ENCODE data around the gene NUAK2. TPM values are rescaled to one million over a fixed set of nuclear protein-coding genes. Genes with fewer than 3 reads are reported as not detected.
"Not testable (repeated sequence)": the region's sequence is repeated elsewhere in the genome, so short reads cannot be mapped to it uniquely, and the experiment has no call there.

NUAK2 gene
- total RNA-seq, 2 experiments from 2014 or later: 1.7 to 2.0 TPM

- peaks cover 5% of the 10 kb centered on the region for H3K36me3 Mint-ChIP-seq
- no peaks in the 10 kb centered on the region for H3K27me3 Mint-ChIP-seq
- DNase-seq: no peak
- no peak overlapping the region for H3K4me3 Mint-ChIP-seq
- H3K4me1 Mint-ChIP-seq: peaks cover 53% of the 10 kb centered on the region
- no peak overlapping the region for H3K27ac Mint-ChIP-seq
- H3K9me3 Mint-ChIP-seq: no peaks in the 10 kb centered on the region
These were observed 23.2 kb downstream of the NUAK2 start for GRCh38 chr1:205298191-205298994.

- H3K36me3 Mint-ChIP-seq, H3K27ac Mint-ChIP-seq, H3K9me3 Mint-ChIP-seq, H3K4me3 Mint-ChIP-seq, H3K27me3 Mint-ChIP-seq, DNase-seq: not testable (repeated sequence)
- H3K4me1 Mint-ChIP-seq: peaks cover 55% of the 10 kb centered on the region
These were observed 23.9 kb downstream of the NUAK2 start for GRCh38 chr1:205297546-205298177.

GRCh38 chr1:205296154-205296553, 25.4 kb downstream of the NUAK2 start:
- no peak for DNase-seq
- peaks cover 5% of the 10 kb centered on the region for H3K36me3 Mint-ChIP-seq
- no peaks in the 10 kb centered on the region for H3K27me3 Mint-ChIP-seq
- H3K4me3 Mint-ChIP-seq: no peak overlapping the region
- H3K27ac Mint-ChIP-seq: no peak overlapping the region
- H3K9me3 Mint-ChIP-seq: no peaks in the 10 kb centered on the region
- peaks cover 54% of the 10 kb centered on the region for H3K4me1 Mint-ChIP-seq

GRCh38 chr1:205294934-205295333, 26.6 kb downstream of the NUAK2 start:
- H3K4me3 Mint-ChIP-seq: no peak overlapping the region
- H3K27me3 Mint-ChIP-seq: no peaks in the 10 kb centered on the region
- H3K36me3 Mint-ChIP-seq: no peaks in the 10 kb centered on the region

GRCh38 chr1:205294175-205294917, 27.2 kb downstream of the NUAK2 start:
- no peak overlapping the region for H3K27ac Mint-ChIP-seq
- H3K9me3 Mint-ChIP-seq: no peaks in the 10 kb centered on the region
- peaks cover 50% of the 10 kb centered on the region for H3K4me1 Mint-ChIP-seq
- no peaks in the 10 kb centered on the region for H3K36me3 Mint-ChIP-seq
- H3K4me3 Mint-ChIP-seq: no peak overlapping the region
- no peak for DNase-seq
- no peaks in the 10 kb centered on the region for H3K27me3 Mint-ChIP-seq

More at GRCh38 chr1:205294934-205295333, 26.6 kb downstream of the NUAK2 start:
- Mint-ChIP-seq H3K4me1 (peaks cover 51% of the 10 kb centered on the region), H3K27ac (no peak overlapping the region), H3K9me3 (no peaks in the 10 kb centered on the region)
- DNase-seq: no peak

- H3K27ac Mint-ChIP-seq: no peak overlapping the region
- H3K27me3 Mint-ChIP-seq: no peaks in the 10 kb centered on the region
- peaks cover 53% of the 10 kb centered on the region for H3K4me1 Mint-ChIP-seq
- no peak for DNase-seq
- H3K4me3 Mint-ChIP-seq: no peak overlapping the region
- no peaks in the 10 kb centered on the region for H3K36me3 Mint-ChIP-seq
- H3K9me3 Mint-ChIP-seq: no peaks in the 10 kb centered on the region
These were observed 28.0 kb downstream of the NUAK2 start for GRCh38 chr1:205293350-205294074.

GRCh38 chr1:205291596-205291995, 29.9 kb downstream of the NUAK2 start:
- H3K4me3 Mint-ChIP-seq: no peak overlapping the region
- no peak for DNase-seq
- H3K27ac Mint-ChIP-seq: no peak overlapping the region
- no peaks in the 10 kb centered on the region for H3K9me3 Mint-ChIP-seq
- H3K27me3 Mint-ChIP-seq: peaks cover under 1% of the 10 kb centered on the region
- peaks cover 66% of the 10 kb centered on the region for H3K4me1 Mint-ChIP-seq
- no peaks in the 10 kb centered on the region for H3K36me3 Mint-ChIP-seq

- H3K36me3 Mint-ChIP-seq: no peaks in the 10 kb centered on the region
- H3K27me3 Mint-ChIP-seq: peaks cover 3% of the 10 kb centered on the region
- H3K4me1 Mint-ChIP-seq: peaks cover 71% of the 10 kb centered on the region
- peak overlapping the region; percentile 71 for H3K27ac Mint-ChIP-seq
- peak overlapping the region; percentile 19 for H3K4me3 Mint-ChIP-seq
- H3K9me3 Mint-ChIP-seq: no peaks in the 10 kb centered on the region
- peak; percentile 85 for DNase-seq
These were observed 33.6 kb downstream of the NUAK2 start for GRCh38 chr1:205287767-205288559.

GRCh38 chr1:205287076-205287475, 34.5 kb downstream of the NUAK2 start:
- H3K36me3 Mint-ChIP-seq: no peaks in the 10 kb centered on the region
- no peak overlapping the region for H3K4me3 Mint-ChIP-seq
- H3K27me3 Mint-ChIP-seq: peaks cover 3% of the 10 kb centered on the region
- no peaks in the 10 kb centered on the region for H3K9me3 Mint-ChIP-seq
- H3K27ac Mint-ChIP-seq: no peak overlapping the region
- peaks cover 77% of the 10 kb centered on the region for H3K4me1 Mint-ChIP-seq
- no peak for DNase-seq

- Mint-ChIP-seq H3K4me3 (peak overlapping the region; percentile 64), H3K9me3 (no peaks in the 10 kb centered on the region), H3K27me3 (peaks cover 3% of the 10 kb centered on the region), H3K36me3 (no peaks in the 10 kb centered on the region), H3K4me1 (peaks cover 72% of the 10 kb centered on the region), H3K27ac (peak overlapping the region; percentile 90)
- DNase-seq: peak; percentile 84
These were observed 35.1 kb downstream of the NUAK2 start for GRCh38 chr1:205286335-205286950.

GRCh38 chr1:205285381-205286101, 36.0 kb downstream of the NUAK2 start:
- Mint-ChIP-seq H3K27ac (peak overlapping the region; percentile 90), H3K9me3 (no peaks in the 10 kb centered on the region), H3K36me3 (no peaks in the 10 kb centered on the region), H3K4me1 (peaks cover 67% of the 10 kb centered on the region), H3K4me3 (peak overlapping the region; percentile 64), H3K27me3 (peaks cover 3% of the 10 kb centered on the region)
- peak; percentile 54 for DNase-seq

- peak overlapping the region; percentile 64 for H3K4me3 Mint-ChIP-seq
- no peaks in the 10 kb centered on the region for H3K9me3 Mint-ChIP-seq
- peak overlapping the region; percentile 90 for H3K27ac Mint-ChIP-seq
- peaks cover 77% of the 10 kb centered on the region for H3K4me1 Mint-ChIP-seq
- peak; percentile 87 for DNase-seq
- H3K36me3 Mint-ChIP-seq: no peaks in the 10 kb centered on the region
- H3K27me3 Mint-ChIP-seq: peaks cover 3% of the 10 kb centered on the region
These were observed 37.0 kb downstream of the NUAK2 start for GRCh38 chr1:205284420-205285144.

Data from activated naive CD8-positive, alpha-beta T cell treated with anti-CD3 and anti-CD28 coated beads for 36 hours (primary cell).